Heart left ventricle (tissue), 13 donors: ENCODE data around the gene LRRC23.

Experiments
- POLR2A ChIP-seq, 2 donors: fragments of 450-650 bp; IDR thresholded peaks; one replicate each; pipeline ENCODE4 v1.6.1; 2017; ENCODE audit warnings: antibody characterized with exemption in 2 of 2, mild to moderate bottlenecking in 2 of 2, moderate library complexity in 2 of 2
- TF ChIP-seq, protein P1 (sequence below), 12 donors: fragments of 200-600 bp; sonication (generic) in 4 of 12; IDR thresholded peaks; one replicate each; pipeline versions ENCODE4 v1.5.0 to v1.8.0; 2018 to 2022; ENCODE audit warnings: antibody characterized with exemption in 12 of 12, mild to moderate bottlenecking in 5 of 12
- donor health status: ischemic (EF 13 %, LVEDD 7.1; RV severe dilation, severe dysfunction).
- donor health status: DM: no; HTN: yes; CAD: no.
- donor health status: DM: no; HTN: no; CAD: no.
- donor health status: ischemic (EF 25% LVEDD 6.9; RV normal size, moderate dysfunction).
- donor health status: ischemic (EF 25% LVEDD 5.7; RV mildly dilated, moderate dysfunction).
- donor health status: ischemic (EF 35%, LVEDD 5.7; RV mildly dilated, moderate dysfunction).
- donor health status: nonischemic (EF 11% LVEDD 7.7; RV severe dilation, severe dysfunction).
- donor health status: DM: yes; HTN: yes; CAD: no.
- donor health status: PGD.
- donor health status: ischemic (EF 29% LVEDD 5.4; RV normal size, mild dysfunction).
- donor health status: nonischemic (EF 23%, LVEDD 6.1; RV moderate dilation, normal function).

DNA sequence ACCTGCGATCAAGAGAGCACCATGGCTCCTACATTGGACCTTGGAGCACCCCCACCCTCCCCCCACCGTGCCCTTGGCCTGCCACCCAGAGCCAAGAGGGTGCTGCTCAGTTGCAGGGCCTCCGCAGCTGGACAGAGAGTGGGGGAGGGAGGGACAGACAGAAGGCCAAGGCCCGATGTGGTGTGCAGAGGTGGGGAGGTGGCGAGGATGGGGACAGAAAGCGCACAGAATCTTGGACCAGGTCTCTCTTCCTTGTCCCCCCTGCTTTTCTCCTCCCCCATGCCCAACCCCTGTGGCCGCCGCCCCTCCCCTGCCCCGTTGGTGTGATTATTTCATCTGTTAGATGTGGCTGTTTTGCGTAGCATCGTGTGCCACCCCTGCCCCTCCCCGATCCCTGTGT lies 37.2 kb downstream of the LRRC23 start:
- TF ChIP-seq, protein P1, sequence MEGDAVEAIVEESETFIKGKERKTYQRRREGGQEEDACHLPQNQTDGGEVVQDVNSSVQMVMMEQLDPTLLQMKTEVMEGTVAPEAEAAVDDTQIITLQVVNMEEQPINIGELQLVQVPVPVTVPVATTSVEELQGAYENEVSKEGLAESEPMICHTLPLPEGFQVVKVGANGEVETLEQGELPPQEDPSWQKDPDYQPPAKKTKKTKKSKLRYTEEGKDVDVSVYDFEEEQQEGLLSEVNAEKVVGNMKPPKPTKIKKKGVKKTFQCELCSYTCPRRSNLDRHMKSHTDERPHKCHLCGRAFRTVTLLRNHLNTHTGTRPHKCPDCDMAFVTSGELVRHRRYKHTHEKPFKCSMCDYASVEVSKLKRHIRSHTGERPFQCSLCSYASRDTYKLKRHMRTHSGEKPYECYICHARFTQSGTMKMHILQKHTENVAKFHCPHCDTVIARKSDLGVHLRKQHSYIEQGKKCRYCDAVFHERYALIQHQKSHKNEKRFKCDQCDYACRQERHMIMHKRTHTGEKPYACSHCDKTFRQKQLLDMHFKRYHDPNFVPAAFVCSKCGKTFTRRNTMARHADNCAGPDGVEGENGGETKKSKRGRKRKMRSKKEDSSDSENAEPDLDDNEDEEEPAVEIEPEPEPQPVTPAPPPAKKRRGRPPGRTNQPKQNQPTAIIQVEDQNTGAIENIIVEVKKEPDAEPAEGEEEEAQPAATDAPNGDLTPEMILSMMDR (IDR thresholded peaks at IDR 0.05): no peak
- TF ChIP-seq POLR2A (IDR thresholded peaks at IDR 0.05): no peak
